Smooth muscle cell (in vitro differentiated cells): ENCODE data around the gene UTP25. TPM values are rescaled to one million over a fixed set of nuclear protein-coding genes. Genes with fewer than 3 reads are reported as not detected.

ENCODE experiments used
- DNase-seq: peaks from one replicate; lab custom pipeline; 2025; ENCODE audit not compliant: unreplicated experiment; lab: John Stamatoyannopoulos, UW
- H2AFZ ChIP-seq: fragments of 200-600 bp; sonication (generic); 2 replicates; pipeline ENCODE4 v1.6.0; 2016; ENCODE audit warnings: antibody characterized with exemption, low read depth, mild to moderate bottlenecking
- H3F3A ChIP-seq: fragments of 200-600 bp; sonication (generic); 2 replicates; pipeline ENCODE4 v1.6.0; 2017; ENCODE audit warnings: antibody characterized with exemption, low read depth
- H3K27ac ChIP-seq: fragments of 200-600 bp; sonication (generic); 2 replicates; pipeline ENCODE4 v1.5.1; 2016; ENCODE audit warnings: low read depth, mild to moderate bottlenecking
- H3K27me3 ChIP-seq: fragments of 200-600 bp; sonication (generic); 2 replicates; pipeline ENCODE4 v1.6.1; 2016; ENCODE audit warnings: low read depth, mild to moderate bottlenecking
- H3K36me3 ChIP-seq: fragments of 200-600 bp; sonication (generic); 2 replicates; pipeline ENCODE4 v1.5.1; 2016; ENCODE audit warnings: low read depth
- H3K4me1 ChIP-seq: fragments of 200-600 bp; sonication (generic); 2 replicates; pipeline ENCODE4 v1.5.1; 2016; ENCODE audit warnings: low read depth
- H3K4me2 ChIP-seq: fragments of 200-600 bp; sonication (generic); 2 replicates; pipeline ENCODE4 v1.6.0; 2016; ENCODE audit warnings: mild to moderate bottlenecking
- H3K4me3 ChIP-seq: fragments of 200-600 bp; sonication (generic); 2 replicates; pipeline ENCODE4 v1.5.1; 2016; ENCODE audit warnings: mild to moderate bottlenecking
- H3K79me2 ChIP-seq: fragments of 200-600 bp; sonication (generic); 2 replicates; pipeline ENCODE4 v1.6.0; 2016; ENCODE audit warnings: low read depth, mild to moderate bottlenecking
- H3K9ac ChIP-seq: fragments of 200-600 bp; sonication (generic); 2 replicates; pipeline ENCODE4 v1.6.0; 2016; ENCODE audit warnings: low read depth
- H3K9me3 ChIP-seq: fragments of 200-600 bp; sonication (generic); replicated peaks from 2 replicates; pipeline ENCODE4 v1.5.1; 2016; ENCODE audit warnings: low read depth
- H4K20me1 ChIP-seq: fragments of 200-600 bp; sonication (generic); 2 replicates; pipeline ENCODE4 v1.6.0; 2016; ENCODE audit warnings: low read depth
- WGBS: methylation state at CpG from one replicate; pipeline ENCODE4 v1.1.7; 2016; ENCODE audit warnings: low lambda C conversion rate; 5-methylcytosine and 5-hydroxymethylcytosine counted together
- polyA plus RNA-seq: library from polyadenylated mRNA; unstranded; fragments of >200 nt; fragmentation: Nextera tagmentation; extraction: Ambion mirVana; gene quantifications from 2 replicates; pipeline ENCODE4 v1.2.1, GENCODE V29; 2016
- total RNA-seq: library from RNA; depleted of rRNA; stranded (reverse); fragments of >200 nt; gene quantifications from 2 replicates; pipeline ENCODE4 v1.2.3, GENCODE V29; 2014
- TF ChIP-seq, protein P1 (sequence below): fragments of 200-600 bp; sonication (generic); IDR thresholded peaks from 2 replicates; pipeline ENCODE4 v1.5.1; 2017; ENCODE audit warnings: borderline replicate concordance, mild to moderate bottlenecking, antibody characterized with exemption; ENCODE audit not compliant: insufficient read depth, poor library complexity, severe bottlenecking

Gene UTP25
- total and polyA plus RNA-seq, 2 experiments from 2014 or later, result 2.9 to 6.2 TPM

DNA sequence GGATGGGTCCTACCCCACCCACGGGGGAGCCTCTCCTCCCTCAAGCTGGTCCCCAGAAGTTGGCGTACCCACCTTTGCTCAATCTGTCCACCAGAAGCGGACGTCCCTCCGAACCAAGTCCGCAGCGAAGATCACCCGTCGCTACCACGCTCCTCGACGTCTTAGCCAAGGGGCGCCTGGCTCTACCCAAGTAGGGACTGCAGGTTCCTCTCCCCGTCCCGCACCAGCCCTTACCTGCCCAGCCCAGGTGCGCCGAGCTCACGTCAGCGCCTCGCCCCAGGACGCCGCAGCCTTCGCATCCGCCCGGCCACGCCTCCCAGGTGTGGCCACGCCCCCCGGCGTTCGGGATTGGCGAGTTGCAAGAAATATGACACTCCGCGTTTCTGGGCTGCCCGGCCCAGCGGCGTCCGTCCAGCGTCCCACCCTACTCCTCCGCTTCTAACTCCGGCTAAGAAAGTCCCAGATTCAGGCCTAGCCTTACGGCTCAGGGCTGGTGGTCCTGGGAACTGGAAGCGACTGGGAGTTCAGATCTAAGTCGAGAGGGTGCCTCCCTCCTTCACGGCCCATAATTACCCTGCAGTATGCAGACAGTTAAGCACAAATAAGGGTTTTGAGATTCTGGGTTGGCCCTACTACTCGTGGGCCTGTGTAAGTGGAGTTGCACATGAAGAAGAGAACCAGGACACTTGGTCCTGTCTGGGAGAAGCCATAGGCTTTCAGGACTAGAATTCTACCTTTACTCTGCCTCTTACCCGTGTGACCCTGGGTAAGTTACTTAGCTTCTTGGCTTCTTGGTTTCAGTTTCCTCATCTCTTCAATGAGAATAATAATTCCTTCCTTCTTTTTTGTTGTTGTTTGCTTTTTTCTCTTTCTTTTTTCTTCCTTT, 21.7 kb upstream of the UTP25 start, which contains the start of gene IRF6:
Gene IRF6 (minus strand): TSS at position 268 of the 886 bp plus-strand sequence. CDS start 4,729 bp downstream, outside the sequence.
- H3K9ac ChIP-seq, result peak within 1 kb of the TSS; percentile 82
- H3K9me3 ChIP-seq, result no peaks in the 10 kb centered on the region
- no peaks in the 10 kb centered on the region for H3K36me3 ChIP-seq
- peak within 1 kb of the TSS; percentile 93 for H3K4me2 ChIP-seq
- H4K20me1 ChIP-seq, result peaks cover 43% of the 10 kb centered on the region
- no peaks in the 10 kb centered on the region for H3K27me3 ChIP-seq
- H3K79me2 ChIP-seq, result peaks cover 32% of the 10 kb centered on the region
- H3K4me3 ChIP-seq, result peak within 1 kb of the TSS; percentile 56
- TF ChIP-seq, protein P1, sequence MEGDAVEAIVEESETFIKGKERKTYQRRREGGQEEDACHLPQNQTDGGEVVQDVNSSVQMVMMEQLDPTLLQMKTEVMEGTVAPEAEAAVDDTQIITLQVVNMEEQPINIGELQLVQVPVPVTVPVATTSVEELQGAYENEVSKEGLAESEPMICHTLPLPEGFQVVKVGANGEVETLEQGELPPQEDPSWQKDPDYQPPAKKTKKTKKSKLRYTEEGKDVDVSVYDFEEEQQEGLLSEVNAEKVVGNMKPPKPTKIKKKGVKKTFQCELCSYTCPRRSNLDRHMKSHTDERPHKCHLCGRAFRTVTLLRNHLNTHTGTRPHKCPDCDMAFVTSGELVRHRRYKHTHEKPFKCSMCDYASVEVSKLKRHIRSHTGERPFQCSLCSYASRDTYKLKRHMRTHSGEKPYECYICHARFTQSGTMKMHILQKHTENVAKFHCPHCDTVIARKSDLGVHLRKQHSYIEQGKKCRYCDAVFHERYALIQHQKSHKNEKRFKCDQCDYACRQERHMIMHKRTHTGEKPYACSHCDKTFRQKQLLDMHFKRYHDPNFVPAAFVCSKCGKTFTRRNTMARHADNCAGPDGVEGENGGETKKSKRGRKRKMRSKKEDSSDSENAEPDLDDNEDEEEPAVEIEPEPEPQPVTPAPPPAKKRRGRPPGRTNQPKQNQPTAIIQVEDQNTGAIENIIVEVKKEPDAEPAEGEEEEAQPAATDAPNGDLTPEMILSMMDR, result no peak
- H3F3A ChIP-seq, result no peaks in the 10 kb centered on the region
- H3K4me1 ChIP-seq, result peaks cover 4% of the 10 kb centered on the region
- peak within 1 kb of the TSS; percentile 73 for H3K27ac ChIP-seq
- H2AFZ ChIP-seq, result peak within 1 kb of the TSS; percentile 71
- DNase-seq, result peak; percentile 50
- 2% methylated on average over 44 of the region's 46 CpGs for WGBS

DNA sequence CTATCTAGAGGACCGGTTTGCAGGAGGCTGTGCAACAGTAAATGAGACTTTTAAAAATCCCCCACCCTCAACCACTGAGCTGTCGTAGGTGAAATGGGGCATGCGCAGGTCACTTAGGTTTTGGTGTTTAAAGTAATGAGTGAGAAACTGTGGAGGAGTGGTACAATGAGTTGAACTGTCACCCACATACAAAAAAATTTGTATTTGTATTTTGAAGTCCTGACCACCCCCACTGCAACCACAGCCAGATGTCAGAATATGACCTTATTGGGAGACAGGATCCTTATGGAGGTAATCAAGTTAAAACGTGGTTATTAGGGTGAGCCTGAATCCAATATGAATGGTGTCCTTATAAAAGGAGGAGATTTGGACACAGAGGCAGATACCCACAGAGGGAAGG, 20.3 kb upstream of the UTP25 start:
- H3K27ac ChIP-seq, result peak overlapping the region; percentile 72
- no peaks in the 10 kb centered on the region for H3K9me3 ChIP-seq
- H2AFZ ChIP-seq, result no peak overlapping the region
- peaks cover 29% of the 10 kb centered on the region for H4K20me1 ChIP-seq
- H3K4me3 ChIP-seq, result no peak overlapping the region
- no peaks in the 10 kb centered on the region for H3F3A ChIP-seq
- H3K4me2 ChIP-seq, result peak overlapping the region; percentile 67
- WGBS, result 81% methylated on average over 4 of the region's 4 CpGs
- TF ChIP-seq, protein P1, result no peak
- peaks cover 4% of the 10 kb centered on the region for H3K4me1 ChIP-seq
- no peaks in the 10 kb centered on the region for H3K27me3 ChIP-seq
- H3K9ac ChIP-seq, result no peak overlapping the region
- no peak for DNase-seq
- peaks cover 26% of the 10 kb centered on the region for H3K79me2 ChIP-seq
- H3K36me3 ChIP-seq, result no peaks in the 10 kb centered on the region

DNA sequence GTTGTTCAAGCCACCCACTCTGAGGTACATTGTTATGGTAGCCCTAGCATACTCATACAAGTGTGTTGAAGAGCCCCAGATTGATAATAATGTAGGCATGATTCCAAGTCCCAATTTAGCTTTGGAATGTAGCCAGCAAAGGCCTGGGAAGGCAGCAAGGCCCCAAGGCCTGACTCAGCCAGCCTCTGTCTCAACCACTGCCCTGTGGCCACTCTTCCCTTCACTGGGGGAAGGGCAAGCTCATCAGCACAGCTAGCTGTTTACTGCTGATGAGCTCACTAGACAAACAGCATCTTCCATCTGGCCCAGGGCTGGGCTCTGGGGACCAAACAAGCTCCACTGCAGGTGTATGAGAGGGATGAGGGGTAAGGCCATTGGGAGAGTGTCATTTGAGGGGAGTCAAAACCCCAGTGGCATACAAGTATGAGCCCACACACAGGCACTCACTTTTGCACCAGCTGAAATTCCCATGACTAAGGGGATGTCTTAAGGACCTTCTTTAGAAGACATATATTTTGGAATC, 19.7 kb upstream of the UTP25 start:
- Histone ChIP-seq H3K4me3 (no peak overlapping the region), H3K9me3 (no peaks in the 10 kb centered on the region), H3K27ac (peak overlapping the region; percentile 72), H3K27me3 (no peaks in the 10 kb centered on the region), H4K20me1 (peaks cover 23% of the 10 kb centered on the region), H2AFZ (no peak overlapping the region), H3K79me2 (peaks cover 20% of the 10 kb centered on the region), H3K4me2 (peak overlapping the region; percentile 67), H3K9ac (no peak overlapping the region), H3F3A (no peaks in the 10 kb centered on the region), H3K4me1 (peaks cover 4% of the 10 kb centered on the region), H3K36me3 (no peaks in the 10 kb centered on the region)
- TF ChIP-seq, protein P1, result no peak
- DNase-seq, result peak; percentile 23
